Measurements from ENCODE around the gene OR8U1.
"Not testable (repeated sequence)": the region's sequence is repeated elsewhere in the genome, so short reads cannot be mapped to it uniquely, and the experiment has no call there.

Gene OR8U1

GRCh38 chr11:56375324-56375723 lies at the start of gene OR8U1:
TSS of gene OR8U1 (plus strand) at chr11:56375624. CDS start at chr11:56375624, 0 bp downstream.
- no peak for DNase-seq (ENCODE audit: low read depth, low spot score)

- DNase-seq (ENCODE audit: low read depth, low spot score): no peak
Measured at GRCh38 chr11:56331861-56332491, 43.4 kb upstream of the OR8U1 start.

- no peak for DNase-seq (ENCODE audit: low read depth, low spot score)
Measured at GRCh38 chr11:56333156-56333555, 42.3 kb upstream of the OR8U1 start.

DNA sequence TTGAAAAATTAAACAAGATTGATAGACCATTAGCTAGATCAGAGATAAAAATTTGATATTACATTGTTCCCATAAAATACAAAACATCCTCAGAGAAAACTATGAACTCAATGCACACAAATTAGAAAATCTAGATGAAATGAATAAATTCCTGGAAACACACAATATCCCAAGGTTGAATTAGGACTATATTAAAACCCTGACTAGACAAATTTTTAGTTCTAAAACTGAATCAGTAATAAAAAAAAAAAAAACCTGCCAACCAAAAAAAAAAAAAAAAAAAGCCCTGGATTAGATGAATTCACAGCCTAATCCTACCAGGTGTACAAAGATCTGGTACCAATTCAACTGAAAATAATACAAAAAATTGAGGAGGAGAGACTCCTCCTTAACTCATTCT lies 35.1 kb upstream of the OR8U1 start:
- DNase-seq (ENCODE audit: low read depth, low spot score): no peak

DNA sequence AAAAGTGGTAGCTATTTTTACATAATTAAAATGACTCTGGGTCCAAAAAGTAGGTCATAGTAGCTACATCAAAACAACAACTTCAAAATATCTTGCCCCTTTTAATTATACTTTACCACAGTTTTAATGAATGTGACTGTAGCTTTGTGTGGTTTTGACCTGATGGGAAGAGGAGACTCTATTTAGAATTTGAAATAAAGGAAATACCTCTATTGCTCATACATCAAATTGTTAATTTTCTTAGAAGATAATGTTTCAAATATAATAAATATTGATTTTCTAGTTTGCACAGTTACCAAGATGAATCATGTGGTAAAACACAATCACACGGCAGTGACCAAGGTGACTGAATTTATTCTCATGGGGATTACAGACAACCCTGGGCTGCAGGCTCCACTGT lies 29.7 kb upstream of the OR8U1 start, which contains the start of gene OR8K1:
TSS of gene OR8K1 (plus strand) at position 301 of the 400 bp plus-strand sequence. CDS start at position 301, 0 bp downstream.
- no peak for DNase-seq (ENCODE audit: low read depth, low spot score)

- DNase-seq (ENCODE audit: low read depth, low spot score): no peak
Measured at GRCh38 chr11:56353991-56354390, 21.4 kb upstream of the OR8U1 start, which contains the start of gene OR8J1. TSS of gene OR8J1 (plus strand) at chr11:56354291. CDS start at chr11:56360247, 5,956 bp downstream.

- no peak for DNase-seq (ENCODE audit: low read depth, low spot score)
Measured at GRCh38 chr11:56380120-56380519, 4.7 kb downstream of the OR8U1 start.

- DNase-seq (ENCODE audit: low read depth, low spot score): no peak
Measured at GRCh38 chr11:56394381-56394780, 19.0 kb downstream of the OR8U1 start.

DNA sequence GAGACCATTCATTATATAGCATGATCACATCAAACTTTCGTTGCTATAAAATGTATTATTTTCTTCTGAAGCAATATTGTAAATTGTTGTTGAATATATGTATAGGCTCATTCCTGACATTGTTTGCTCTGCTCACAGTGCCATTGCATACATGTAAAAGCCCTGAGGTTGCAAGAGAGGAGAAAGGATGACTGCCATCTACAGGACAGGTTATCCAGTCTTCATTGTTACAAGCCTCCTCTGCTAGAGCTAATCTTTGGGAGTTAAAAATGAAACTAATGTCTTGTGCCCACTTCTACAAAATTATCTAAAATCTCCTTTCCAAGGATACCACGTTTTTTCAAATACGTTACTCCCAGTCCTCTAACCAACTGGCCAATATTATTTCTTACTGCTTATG lies 20.6 kb downstream of the OR8U1 start:
- DNase-seq (ENCODE audit: low read depth, low spot score): no peak

GRCh38 chr11:56401858-56402461 lies 26.5 kb downstream of the OR8U1 start:
- DNase-seq (ENCODE audit: low read depth, low spot score): not testable (repeated sequence)

DNA sequence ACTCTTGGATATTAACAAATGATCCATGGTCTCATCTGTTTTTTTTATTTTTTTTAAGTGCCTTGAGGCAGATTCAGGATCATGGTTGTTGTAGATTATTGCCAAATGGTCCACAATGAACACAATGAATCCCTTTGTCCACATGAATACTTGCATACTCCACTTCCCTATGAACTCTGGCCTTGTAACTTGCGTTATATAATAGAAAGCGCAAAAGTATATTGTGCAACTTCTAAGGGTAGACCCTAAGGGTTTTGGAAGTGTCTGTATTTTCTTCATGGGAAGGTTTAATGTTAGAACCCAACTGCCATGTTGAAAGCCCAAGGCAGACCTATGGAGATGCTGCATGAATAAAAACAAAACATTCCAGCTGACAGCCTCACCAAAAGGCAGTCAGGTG lies 29.0 kb downstream of the OR8U1 start:
- DNase-seq (ENCODE audit: low read depth, low spot score): no peak

DNA sequence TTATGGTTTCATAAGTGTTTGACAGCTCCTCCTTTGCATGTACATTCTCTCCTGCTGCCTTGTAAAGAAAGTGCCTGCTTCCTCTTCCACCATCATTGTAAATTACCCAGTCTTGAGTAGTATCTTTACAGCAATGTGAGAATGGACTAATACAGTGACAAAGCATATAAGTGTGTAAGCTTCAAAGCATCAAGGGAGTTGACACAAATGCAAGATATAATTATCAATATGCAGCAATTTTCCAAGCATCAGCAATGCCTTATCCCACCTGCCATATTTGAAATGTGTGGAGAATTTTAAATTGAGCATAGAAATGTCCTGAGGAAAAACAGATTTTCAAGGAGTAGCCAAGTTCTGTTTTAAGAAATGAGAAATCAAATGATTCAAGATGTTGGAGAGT lies 35.4 kb downstream of the OR8U1 start:
- DNase-seq (ENCODE audit: low read depth, low spot score): no peak

GRCh38 chr11:56412396-56412795 lies 37.0 kb downstream of the OR8U1 start, which contains the start of gene OR5AL1:
TSS of gene OR5AL1 (plus strand) at chr11:56412696.
- DNase-seq (ENCODE audit: low read depth, low spot score): no peak

Data from ELF-1 (cell line).